ENCODE data around the gene UBE2H. TPM values are rescaled to one million over a fixed set of nuclear protein-coding genes. Genes with fewer than 3 reads are reported as not detected.

Gene UBE2H
- 84.1 and 114 TPM in 2 replicates for total RNA-seq (ENCODE audit: low replicate concordance)

DNA sequence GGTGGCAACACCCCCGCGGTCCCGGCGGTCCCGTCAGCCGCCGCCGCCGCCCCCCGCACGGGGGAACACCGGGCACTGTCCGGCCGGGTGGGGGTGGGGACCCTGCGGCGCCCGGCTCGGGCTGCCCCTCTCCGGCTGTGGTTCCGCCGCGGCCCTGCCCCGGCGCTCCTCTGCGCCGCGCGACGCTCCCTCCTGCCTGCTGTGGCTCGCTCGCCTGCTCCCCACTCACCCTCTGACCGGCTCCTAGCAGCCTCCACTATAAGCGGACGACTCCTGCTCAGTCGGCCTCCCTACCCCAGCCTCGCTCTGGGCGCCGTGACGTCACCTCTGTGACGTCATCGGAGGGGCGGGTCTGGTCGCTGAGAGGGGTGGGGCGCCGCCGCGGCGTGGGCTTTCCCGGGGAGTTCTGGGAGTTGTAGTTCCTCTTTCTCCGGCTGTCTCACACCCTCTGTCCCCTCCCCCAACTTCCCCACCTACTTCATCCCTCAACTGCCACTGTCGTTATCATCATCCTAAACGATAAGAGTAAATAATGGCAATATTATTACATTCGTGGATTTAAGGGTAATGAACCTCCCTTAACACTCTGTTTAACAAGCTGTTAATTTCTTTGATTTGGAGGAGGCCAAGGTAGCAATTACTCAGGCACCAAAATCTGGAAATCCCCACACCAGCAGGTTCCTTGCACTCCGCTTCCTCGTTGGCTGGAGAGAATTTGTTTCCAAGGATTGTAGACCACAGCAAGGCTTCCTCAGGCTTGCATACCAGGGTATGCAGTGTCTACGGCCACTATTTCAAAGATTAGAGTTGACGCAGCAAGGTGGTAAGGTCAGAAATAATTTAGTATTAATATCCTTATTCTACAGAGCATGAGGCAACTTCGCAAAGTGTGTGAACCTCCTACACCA lies at the start of gene UBE2H:
UBE2H (minus strand) TSS at position 308 of the 908 bp plus-strand sequence. CDS start 405 bp downstream, outside the sequence.
- peak within 1 kb of the TSS; percentile 84 for H3K4me2 ChIP-seq
- Mint-ChIP-seq H3K36me3 (no peaks in the 10 kb centered on the region), H3K4me3 (peak within 1 kb of the TSS; percentile 99), H3K4me1 (peaks cover 7% of the 10 kb centered on the region), H3K27me3 (ENCODE audit: insufficient read depth, low read depth) (peaks cover 8% of the 10 kb centered on the region), H3K27ac (peak within 1 kb of the TSS; percentile 99), H3K9me3 (peaks cover 3% of the 10 kb centered on the region)
- H3K27me3 ChIP-seq = no peaks in the 10 kb centered on the region
- H3F3A ChIP-seq (ENCODE audit: low read depth) = peaks cover 48% of the 10 kb centered on the region
- H3K4me3 ChIP-seq = peak within 1 kb of the TSS; percentile 98
- peak within 1 kb of the TSS; percentile 86 for H2AFZ ChIP-seq (replicated peaks)
- peaks cover 9% of the 10 kb centered on the region for H3K4me1 ChIP-seq
- H3K36me3 ChIP-seq = no peaks in the 10 kb centered on the region
- peak within 1 kb of the TSS; percentile 99 for H3K27ac ChIP-seq
- peaks cover 17% of the 10 kb centered on the region for H4K20me1 ChIP-seq (ENCODE audit: low read depth)
- H3K79me2 ChIP-seq (ENCODE audit: low read depth) = peaks cover 45% of the 10 kb centered on the region
- H3K9me3 ChIP-seq (ENCODE audit: low read depth) = no peaks in the 10 kb centered on the region
- peak; percentile 95 for DNase-seq (ENCODE audit: low spot score)
- H3K9ac ChIP-seq = peak within 1 kb of the TSS; percentile 85
- TF ChIP-seq, protein P1, sequence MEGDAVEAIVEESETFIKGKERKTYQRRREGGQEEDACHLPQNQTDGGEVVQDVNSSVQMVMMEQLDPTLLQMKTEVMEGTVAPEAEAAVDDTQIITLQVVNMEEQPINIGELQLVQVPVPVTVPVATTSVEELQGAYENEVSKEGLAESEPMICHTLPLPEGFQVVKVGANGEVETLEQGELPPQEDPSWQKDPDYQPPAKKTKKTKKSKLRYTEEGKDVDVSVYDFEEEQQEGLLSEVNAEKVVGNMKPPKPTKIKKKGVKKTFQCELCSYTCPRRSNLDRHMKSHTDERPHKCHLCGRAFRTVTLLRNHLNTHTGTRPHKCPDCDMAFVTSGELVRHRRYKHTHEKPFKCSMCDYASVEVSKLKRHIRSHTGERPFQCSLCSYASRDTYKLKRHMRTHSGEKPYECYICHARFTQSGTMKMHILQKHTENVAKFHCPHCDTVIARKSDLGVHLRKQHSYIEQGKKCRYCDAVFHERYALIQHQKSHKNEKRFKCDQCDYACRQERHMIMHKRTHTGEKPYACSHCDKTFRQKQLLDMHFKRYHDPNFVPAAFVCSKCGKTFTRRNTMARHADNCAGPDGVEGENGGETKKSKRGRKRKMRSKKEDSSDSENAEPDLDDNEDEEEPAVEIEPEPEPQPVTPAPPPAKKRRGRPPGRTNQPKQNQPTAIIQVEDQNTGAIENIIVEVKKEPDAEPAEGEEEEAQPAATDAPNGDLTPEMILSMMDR (IDR thresholded peaks at IDR 0.05) = no peak
- TF ChIP-seq EZH2phosphoT487 (IDR thresholded peaks at IDR 0.05) (no peak), EZH2 (IDR thresholded peaks at IDR 0.05) (no peak)

DNA sequence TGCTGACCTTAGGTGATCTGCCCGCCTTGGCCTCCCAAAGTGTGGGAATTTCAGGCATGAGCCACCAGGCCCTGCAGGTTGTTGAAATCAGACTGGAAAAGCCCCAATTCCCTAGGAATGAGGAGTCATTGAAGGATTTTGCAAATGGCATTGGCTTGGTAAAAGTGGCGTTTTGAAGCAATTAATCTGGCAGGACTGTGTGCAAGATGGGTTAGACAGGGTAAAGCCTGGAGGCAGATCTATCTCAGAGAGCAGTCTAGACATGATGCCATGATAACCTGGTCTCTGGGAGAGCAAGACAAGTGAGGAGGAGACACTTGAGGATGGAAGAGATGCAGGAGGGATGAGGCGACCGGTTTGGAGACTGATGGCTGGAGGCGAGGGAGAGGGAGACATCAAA lies 45.7 kb upstream of the UBE2H start:
- Mint-ChIP-seq H3K36me3 (no peaks in the 10 kb centered on the region), H3K27me3 (ENCODE audit: insufficient read depth, low read depth) (no peaks in the 10 kb centered on the region), H3K27ac (peak overlapping the region; percentile 13), H3K4me1 (no peaks in the 10 kb centered on the region), H3K4me3 (no peak overlapping the region), H3K9me3 (no peaks in the 10 kb centered on the region)
- no peak overlapping the region for H3K27ac ChIP-seq
- no peaks in the 10 kb centered on the region for H3K9me3 ChIP-seq (ENCODE audit: low read depth)
- no peaks in the 10 kb centered on the region for H3K27me3 ChIP-seq
- no peak overlapping the region for H3K4me3 ChIP-seq
- H3K79me2 ChIP-seq (ENCODE audit: low read depth) = no peaks in the 10 kb centered on the region
- H3K36me3 ChIP-seq = no peaks in the 10 kb centered on the region
- no peaks in the 10 kb centered on the region for H3F3A ChIP-seq (ENCODE audit: low read depth)
- H4K20me1 ChIP-seq (ENCODE audit: low read depth) = no peaks in the 10 kb centered on the region
- no peak overlapping the region for H2AFZ ChIP-seq (replicated peaks)
- no peaks in the 10 kb centered on the region for H3K4me1 ChIP-seq
- H3K9ac ChIP-seq = no peak overlapping the region
- no peak for TF ChIP-seq EZH2phosphoT487 (IDR thresholded peaks at IDR 0.05)
- no peak for TF ChIP-seq EZH2 (IDR thresholded peaks at IDR 0.05)
- TF ChIP-seq, protein P1 (IDR thresholded peaks at IDR 0.05) = no peak
- no peak for DNase-seq (ENCODE audit: low spot score)
- H3K4me2 ChIP-seq = no peak overlapping the region

DNA sequence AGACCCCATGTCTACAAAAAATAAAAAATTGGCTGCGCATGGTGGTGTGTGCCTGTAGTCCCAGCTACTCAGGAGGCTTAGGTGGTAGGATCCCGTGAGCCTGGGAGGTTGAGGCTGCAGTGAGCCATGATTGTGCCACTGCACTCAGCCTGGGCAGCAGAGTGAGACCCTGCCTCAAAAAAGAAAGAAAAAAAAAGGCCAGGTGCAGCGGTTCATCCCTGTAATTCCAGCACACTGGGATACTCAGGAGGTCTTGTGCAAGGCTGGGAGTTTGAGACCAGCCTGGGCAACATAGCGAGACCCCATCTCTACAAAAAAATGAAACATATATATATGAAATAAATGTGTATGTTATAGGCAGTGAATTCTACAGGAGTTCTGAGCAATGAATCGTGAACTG lies 44.5 kb upstream of the UBE2H start:
- TF ChIP-seq EZH2phosphoT487 (IDR thresholded peaks at IDR 0.05) (no peak), EZH2 (IDR thresholded peaks at IDR 0.05) (no peak)
- TF ChIP-seq, protein P1 (IDR thresholded peaks at IDR 0.05) = no peak
- H3F3A ChIP-seq (ENCODE audit: low read depth) = no peaks in the 10 kb centered on the region
- no peaks in the 10 kb centered on the region for H3K27me3 Mint-ChIP-seq (ENCODE audit: insufficient read depth, low read depth)
- no peak overlapping the region for H3K27ac Mint-ChIP-seq
- no peaks in the 10 kb centered on the region for H3K27me3 ChIP-seq
- DNase-seq (ENCODE audit: low spot score) = no peak
- H4K20me1 ChIP-seq (ENCODE audit: low read depth) = no peaks in the 10 kb centered on the region
- no peak overlapping the region for H3K4me3 ChIP-seq
- H3K36me3 Mint-ChIP-seq = no peaks in the 10 kb centered on the region
- H3K4me3 Mint-ChIP-seq = no peak overlapping the region
- H3K4me2 ChIP-seq = no peak overlapping the region
- no peaks in the 10 kb centered on the region for H3K9me3 Mint-ChIP-seq
- no peaks in the 10 kb centered on the region for H3K4me1 ChIP-seq
- no peaks in the 10 kb centered on the region for H3K4me1 Mint-ChIP-seq
- H3K79me2 ChIP-seq (ENCODE audit: low read depth) = no peaks in the 10 kb centered on the region
- no peaks in the 10 kb centered on the region for H3K36me3 ChIP-seq
- H3K9ac ChIP-seq = no peak overlapping the region
- no peak overlapping the region for H3K27ac ChIP-seq
- H2AFZ ChIP-seq (replicated peaks) = no peak overlapping the region
- no peaks in the 10 kb centered on the region for H3K9me3 ChIP-seq (ENCODE audit: low read depth)

Data from neural progenitor cell (in vitro differentiated cells).